HG03045 (cell line): ENCODE results near the gene ZMIZ1.

ENCODE experiments used
- ATAC-seq: cut with Tn5 transposase; IDR thresholded peaks from one replicate; pipeline ENCODE4 v1.9.1; 2021; ENCODE audit warnings: mild to moderate bottlenecking, moderate library complexity; ENCODE audit not compliant: unreplicated experiment

ZMIZ1 gene

GRCh38 chr10:79165070-79165778 lies 96.5 kb downstream of the ZMIZ1 start:
- ATAC-seq = no peak

GRCh38 chr10:79166312-79166721 lies 97.6 kb downstream of the ZMIZ1 start:
- ATAC-seq = no peak

GRCh38 chr10:79166741-79167140 lies 98.0 kb downstream of the ZMIZ1 start:
- no peak for ATAC-seq

- ATAC-seq = no peak
Observed at GRCh38 chr10:79167537-79167936, 98.8 kb downstream of the ZMIZ1 start.

GRCh38 chr10:79168210-79168609 lies 99.4 kb downstream of the ZMIZ1 start:
- no peak for ATAC-seq

GRCh38 chr10:79170226-79170752 lies 101.5 kb downstream of the ZMIZ1 start:
- ATAC-seq = no peak

- ATAC-seq = no peak
Observed at GRCh38 chr10:79170993-79171392, 102.2 kb downstream of the ZMIZ1 start.

GRCh38 chr10:79171504-79171903 lies 102.7 kb downstream of the ZMIZ1 start:
- no peak for ATAC-seq

- no peak for ATAC-seq
Observed at GRCh38 chr10:79172881-79173280, 104.1 kb downstream of the ZMIZ1 start.

GRCh38 chr10:79173582-79174262 lies 105.0 kb downstream of the ZMIZ1 start:
- no peak for ATAC-seq

GRCh38 chr10:79176052-79176501 lies 107.3 kb downstream of the ZMIZ1 start:
- no peak for ATAC-seq

- no peak for ATAC-seq
Observed at GRCh38 chr10:79176949-79177602, 108.3 kb downstream of the ZMIZ1 start.

GRCh38 chr10:79178070-79178576 lies 109.4 kb downstream of the ZMIZ1 start:
- ATAC-seq = no peak

- ATAC-seq = no peak
Observed at GRCh38 chr10:79178614-79179163, 109.9 kb downstream of the ZMIZ1 start.

- ATAC-seq = no peak
Observed at GRCh38 chr10:79179164-79179956, 110.6 kb downstream of the ZMIZ1 start.

- ATAC-seq = no peak
Observed at GRCh38 chr10:79179957-79180309, 111.2 kb downstream of the ZMIZ1 start.

GRCh38 chr10:79180414-79181221 lies 111.9 kb downstream of the ZMIZ1 start:
- ATAC-seq = no peak

GRCh38 chr10:79181227-79181626 lies 112.5 kb downstream of the ZMIZ1 start:
- ATAC-seq = no peak

- ATAC-seq = no peak
Observed at GRCh38 chr10:79181698-79182521, 113.1 kb downstream of the ZMIZ1 start.
